MG63 (cell line): ENCODE measurements around the gene POLR2L. TPM values are rescaled to one million over a fixed set of nuclear protein-coding genes. Genes with fewer than 3 reads are reported as not detected.

Experiments
- total RNA-seq: library from RNA; depleted of rRNA; stranded (reverse); fragments of >200 nt; shearing (Covaris generic); gene quantifications from 2 replicates; pipeline ENCODE4 v1.2.3, GENCODE V29; 2014; ENCODE audit warnings: low replicate concordance; rRNA removed

POLR2L gene
- total RNA-seq, 1 experiment from 2014 or later: 190 TPM

Other genes with a start within 250 kb of the POLR2L start
- 9.1 and 10.1 TPM in 2 replicates for gene IRF7, start 226.6 kb downstream of the POLR2L start, total RNA-seq
- gene CDHR5, start 217.6 kb downstream of the POLR2L start, total RNA-seq: not detected in 2 replicates
- gene SCT, start 215.3 kb downstream of the POLR2L start, total RNA-seq: not detected in 2 replicates
- gene DRD4, start 205.3 kb downstream of the POLR2L start, total RNA-seq: not detected in 2 replicates
- 14.8 and 34.6 TPM in 2 replicates for gene DEAF1, start 147.3 kb downstream of the POLR2L start, total RNA-seq
- 32.4 and 98.7 TPM in 2 replicates for gene TMEM80, start 146.7 kb downstream of the POLR2L start, total RNA-seq
- 10.7 and 23.4 TPM in 2 replicates for gene EPS8L2, start 136.3 kb downstream of the POLR2L start, total RNA-seq
- 200 and 209 TPM in 2 replicates for gene TALDO1, start 95.1 kb downstream of the POLR2L start, total RNA-seq
- gene GATD1, start 65.0 kb downstream of the POLR2L start, total RNA-seq: 46.1 and 80.1 TPM in 2 replicates
- not detected in 2 replicates for gene CEND1, start 52.4 kb downstream of the POLR2L start, total RNA-seq
- gene SLC25A22, start 44.2 kb downstream of the POLR2L start, total RNA-seq: 28.6 and 31.3 TPM in 2 replicates
- gene PIDD1, start 37.3 kb downstream of the POLR2L start, total RNA-seq: 4.9 and 10.8 TPM in 2 replicates
- gene RPLP2, start 32.6 kb downstream of the POLR2L start, total RNA-seq: 770 and 1,105 TPM in 2 replicates
- gene PNPLA2, start 23.6 kb downstream of the POLR2L start, total RNA-seq: 4.2 and 12.4 TPM in 2 replicates
- not detected in 2 replicates for gene CRACR2B, start 14.6 kb downstream of the POLR2L start, total RNA-seq
- gene CD151, start 9.6 kb downstream of the POLR2L start, total RNA-seq: 1,173 and 1,451 TPM in 2 replicates
- 222 and 399 TPM in 2 replicates for gene TSPAN4, start 323 bp upstream of the POLR2L start, total RNA-seq
- gene CHID1, start 68.3 kb upstream of the POLR2L start, total RNA-seq: 88.4 and 139 TPM in 2 replicates
- gene AP2A2, start 83.3 kb upstream of the POLR2L start, total RNA-seq: 22.2 and 43.1 TPM in 2 replicates
- not detected in 2 replicates for gene MUC6, start 194.2 kb upstream of the POLR2L start, total RNA-seq
- not detected in 2 replicates for gene MUC2, start 232.3 kb upstream of the POLR2L start, total RNA-seq